HG02973 (cell line): ENCODE results near the gene NPY.

Experiments used
- ATAC-seq: cut with Tn5 transposase; IDR thresholded peaks from one replicate; pipeline ENCODE4 v1.9.1; 2021; ENCODE audit warnings: moderate library complexity; ENCODE audit not compliant: unreplicated experiment

NPY gene

DNA sequence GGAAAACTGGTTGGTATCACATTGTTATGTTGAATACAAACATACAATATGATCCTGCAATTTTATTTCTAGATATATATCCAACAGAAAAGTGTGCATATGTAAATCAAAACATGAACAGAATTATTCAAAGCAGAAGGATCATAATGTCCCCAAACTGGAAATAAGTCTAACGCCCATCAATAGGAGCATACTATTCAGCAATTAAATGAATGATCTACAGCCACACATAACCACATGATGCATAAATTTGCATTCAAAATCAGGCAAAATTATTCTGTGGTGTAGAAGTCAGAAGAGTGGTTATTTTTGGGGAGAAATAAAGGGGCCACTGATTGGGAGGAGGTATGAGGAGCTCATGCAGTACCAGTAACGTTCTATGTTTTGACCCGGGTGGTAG, 28.6 kb downstream of the NPY start:
- ATAC-seq, result no peak

DNA sequence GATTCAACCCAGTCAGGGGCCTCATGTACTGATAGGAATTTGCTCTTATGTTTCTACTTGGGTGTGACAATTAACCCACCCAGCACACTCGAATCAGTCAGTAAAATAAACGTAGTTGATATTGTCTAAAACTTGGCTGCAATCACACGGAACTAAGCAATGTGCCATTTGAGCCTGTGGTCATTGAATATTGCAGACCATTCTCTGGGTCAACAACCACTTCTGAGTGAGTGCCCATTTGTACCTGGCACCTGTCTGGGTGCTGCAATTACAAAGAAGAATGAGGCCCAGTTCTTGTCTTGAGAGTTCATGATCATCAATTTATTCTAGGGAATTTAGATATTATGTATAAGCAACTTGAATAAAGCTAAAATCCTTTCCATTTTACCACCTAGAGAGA, 29.8 kb downstream of the NPY start:
- no peak for ATAC-seq

DNA sequence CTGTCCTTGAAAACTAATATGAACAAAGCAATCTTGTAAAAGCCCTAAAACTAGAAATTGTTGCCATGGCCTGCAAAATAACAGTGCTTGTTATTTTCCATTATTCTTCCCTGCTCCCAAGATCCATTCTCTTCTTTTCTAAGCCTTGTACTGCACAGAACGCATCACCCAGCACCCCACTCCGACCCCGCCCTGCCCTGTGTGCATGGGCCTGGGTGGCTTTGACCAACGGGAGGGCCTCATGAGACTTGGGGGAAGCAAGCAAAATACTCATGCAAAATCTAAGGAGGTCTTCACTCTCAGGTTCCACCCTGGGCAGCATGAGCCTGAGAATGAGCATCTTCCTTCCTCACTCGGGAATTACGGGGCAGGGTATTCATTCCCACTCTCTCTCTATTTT, 32.4 kb downstream of the NPY start:
- no peak for ATAC-seq

DNA sequence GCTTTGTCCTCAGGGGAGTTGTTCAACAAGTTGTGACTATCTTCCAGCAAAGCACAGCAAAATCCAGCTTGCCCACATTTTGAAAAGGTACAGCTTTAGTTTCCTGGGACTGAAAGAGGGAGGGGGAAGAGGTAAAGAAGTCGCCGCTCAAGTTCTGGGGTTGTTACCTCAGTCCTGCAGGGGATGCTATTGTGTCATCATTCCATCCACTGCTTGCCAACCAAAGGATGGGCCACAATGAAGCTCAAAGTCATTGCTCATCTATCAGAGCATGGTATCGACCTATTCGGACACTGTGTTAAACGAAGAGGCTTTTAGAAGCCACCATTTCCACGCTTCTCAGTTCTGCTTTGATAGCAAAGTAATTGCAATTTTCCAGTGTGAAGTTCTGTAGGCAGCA, 34.3 kb downstream of the NPY start:
- ATAC-seq, result no peak

DNA sequence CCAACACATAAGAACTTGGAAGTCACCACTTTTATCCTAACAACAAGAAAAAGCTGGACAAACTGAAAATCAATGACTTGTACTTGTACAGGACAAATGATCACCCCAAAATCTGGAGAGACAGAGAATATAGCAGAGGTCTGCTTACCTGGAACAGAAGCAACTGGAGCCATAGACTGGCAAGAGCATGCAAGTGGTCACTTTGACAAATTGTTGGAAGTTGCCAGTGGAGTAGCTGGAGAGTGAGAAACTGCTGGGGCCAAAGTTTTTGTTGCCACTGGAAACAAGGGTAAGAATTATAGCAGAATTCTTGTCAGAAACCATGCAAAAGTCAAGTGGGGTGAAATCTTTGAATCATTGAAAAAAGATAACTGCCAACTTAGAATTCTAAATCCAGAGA, 35.2 kb downstream of the NPY start:
- no peak for ATAC-seq

DNA sequence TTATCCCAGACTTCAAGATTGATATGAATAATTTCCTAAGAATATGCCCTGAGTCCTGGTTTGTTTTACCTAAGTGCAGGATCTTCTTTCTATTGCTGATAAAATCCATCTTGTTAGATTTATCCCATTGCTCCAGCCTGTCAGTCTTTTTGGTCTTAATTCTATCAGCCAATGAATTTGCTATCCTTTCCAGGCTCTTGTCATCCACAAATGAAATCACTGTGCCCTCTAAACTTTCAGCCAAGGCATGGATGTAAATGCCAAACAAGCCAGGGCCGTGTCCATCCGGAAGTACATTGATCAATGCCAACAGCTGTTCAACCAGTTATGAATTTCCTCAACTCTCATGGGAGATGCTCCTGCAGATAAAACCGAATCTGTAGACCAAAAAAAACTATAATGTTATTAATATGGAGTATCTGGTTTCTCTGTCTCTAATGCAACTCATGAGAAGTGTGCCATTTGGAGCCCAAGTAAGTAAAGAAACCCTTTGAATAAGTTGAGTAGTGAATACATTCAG, 40.0 kb downstream of the NPY start:
- ATAC-seq, result no peak

DNA sequence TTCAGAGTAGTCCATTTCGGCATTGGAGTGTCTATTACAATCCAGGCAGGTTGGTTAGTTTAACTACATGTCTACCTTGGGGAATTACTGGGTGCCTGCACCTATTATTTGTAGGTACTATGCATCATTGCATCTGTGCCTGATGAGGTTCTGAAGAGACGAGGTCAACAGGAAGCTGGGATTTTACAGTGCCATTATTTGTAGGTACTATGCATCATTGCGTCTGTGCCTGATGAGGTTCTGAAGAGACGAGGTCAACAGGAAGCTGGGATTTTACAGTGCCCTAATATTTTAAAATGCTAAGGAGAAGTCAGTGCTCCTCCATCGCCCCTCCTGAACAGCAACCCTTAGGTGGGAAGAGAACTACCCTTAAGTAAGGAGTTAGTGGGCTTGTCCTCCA, 41.7 kb downstream of the NPY start:
- peak; percentile 88 for ATAC-seq

DNA sequence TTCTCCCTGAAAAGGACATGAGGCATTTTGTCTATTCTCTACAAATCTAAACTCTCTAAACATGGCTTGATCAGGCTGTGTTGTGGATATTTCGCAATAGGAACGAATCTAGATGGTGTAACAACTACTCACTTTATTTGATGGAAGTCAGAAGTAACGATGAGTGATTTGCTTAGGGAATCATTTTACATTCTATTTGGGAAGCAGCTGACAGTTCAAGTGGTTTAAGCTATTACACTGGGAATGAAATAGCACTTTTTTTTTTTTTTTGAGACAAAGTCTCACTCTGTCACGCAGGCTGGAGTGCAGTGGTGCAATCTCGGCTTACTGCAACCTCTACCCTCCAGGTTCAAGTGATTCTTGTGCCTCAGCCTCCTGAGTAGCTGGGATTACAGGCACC, 44.1 kb downstream of the NPY start:
- ATAC-seq, result no peak

DNA sequence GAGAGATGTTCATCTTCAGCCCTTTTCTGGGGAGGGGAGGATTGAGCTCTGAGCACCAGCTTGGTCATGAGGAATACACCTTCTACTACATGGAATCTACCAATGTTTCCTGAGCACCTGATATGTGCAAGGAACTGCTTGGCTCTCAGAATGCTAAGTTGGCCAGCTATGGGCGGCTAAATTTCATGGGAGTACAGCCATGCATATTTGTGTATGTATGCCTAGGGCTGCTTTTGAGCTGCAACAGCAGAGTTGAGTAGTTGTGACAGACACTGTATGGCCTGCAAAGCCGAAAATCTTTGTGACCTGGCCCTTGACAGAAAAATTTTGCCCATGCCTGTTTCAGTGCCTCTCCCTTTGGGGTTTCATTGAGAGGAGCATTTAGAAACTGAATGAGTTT, 44.9 kb downstream of the NPY start:
- no peak for ATAC-seq

DNA sequence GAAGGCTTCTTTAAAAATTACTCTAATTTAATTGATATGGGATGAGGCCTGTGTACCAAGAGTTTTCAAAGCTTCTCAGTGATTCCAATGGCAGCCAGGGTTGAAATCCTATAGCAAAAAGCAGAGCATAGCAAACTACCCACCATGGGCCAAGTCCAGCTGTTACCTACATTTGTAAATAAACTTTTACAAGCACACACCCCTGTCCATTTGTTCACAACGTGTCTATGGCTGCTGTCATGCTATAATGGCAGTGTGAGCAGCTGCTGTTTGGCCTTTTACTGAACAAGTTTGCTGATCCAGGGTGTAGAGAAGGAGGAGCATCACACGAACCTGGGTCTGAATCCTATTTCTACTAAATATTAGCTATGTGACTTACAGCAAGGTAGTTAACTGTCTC, 50.0 kb downstream of the NPY start:
- ATAC-seq, result no peak

DNA sequence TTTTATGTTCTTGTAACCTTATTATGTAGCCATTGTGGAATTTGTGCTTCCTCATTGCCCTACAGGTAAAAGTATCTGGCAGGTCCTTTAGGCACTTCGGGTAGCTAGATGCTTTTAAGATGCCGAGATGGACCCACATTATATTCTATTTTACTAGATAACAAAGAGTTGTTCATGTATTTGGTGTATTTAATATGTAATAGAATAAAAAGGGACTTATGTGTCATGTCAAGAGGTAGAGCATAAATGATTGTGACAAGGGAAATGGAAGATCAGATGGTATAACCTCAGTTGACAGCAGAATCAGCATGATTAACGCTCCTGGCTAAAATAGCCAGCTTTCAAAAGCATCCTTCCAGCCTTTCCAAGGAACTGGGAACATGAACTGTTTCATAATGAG, 50.6 kb downstream of the NPY start:
- no peak for ATAC-seq

DNA sequence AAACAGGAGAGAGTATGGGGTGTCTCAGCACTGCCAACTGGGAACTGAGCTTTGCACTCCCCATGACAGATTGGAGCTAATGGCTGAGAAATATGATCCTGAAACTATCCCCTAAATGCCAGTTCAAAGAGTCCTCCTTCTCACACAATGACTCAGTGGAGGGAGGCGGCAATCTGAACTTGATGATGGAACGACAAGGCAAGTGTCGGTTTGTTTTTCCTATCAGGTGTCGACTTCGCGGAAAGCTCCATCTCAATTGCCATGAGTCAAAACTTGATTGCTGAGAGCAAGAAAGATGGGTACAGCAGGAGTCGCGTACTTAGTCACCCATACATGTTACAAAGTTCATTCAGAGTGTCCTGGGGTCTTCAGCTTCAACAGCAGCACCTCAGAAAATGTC, 52.5 kb downstream of the NPY start:
- ATAC-seq, result no peak

DNA sequence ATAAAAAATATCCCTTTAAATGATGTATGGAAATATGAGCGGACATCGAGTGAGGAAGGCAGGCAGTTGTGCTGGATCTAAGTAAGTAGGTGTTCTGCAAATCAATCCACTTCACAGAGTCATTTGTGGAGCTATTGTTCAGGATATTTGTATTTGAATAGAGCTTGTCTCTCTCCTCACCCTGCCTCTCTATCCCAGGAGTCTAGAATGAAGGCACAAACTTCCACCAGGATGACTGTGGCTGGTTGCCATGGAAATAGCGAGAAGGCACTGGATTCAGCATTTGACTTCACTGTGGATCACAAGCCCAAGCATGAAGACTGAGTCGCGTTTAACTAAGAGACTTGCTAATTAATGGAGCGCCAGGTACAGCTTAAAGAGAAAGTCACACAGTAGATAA, 53.2 kb downstream of the NPY start:
- no peak for ATAC-seq

DNA sequence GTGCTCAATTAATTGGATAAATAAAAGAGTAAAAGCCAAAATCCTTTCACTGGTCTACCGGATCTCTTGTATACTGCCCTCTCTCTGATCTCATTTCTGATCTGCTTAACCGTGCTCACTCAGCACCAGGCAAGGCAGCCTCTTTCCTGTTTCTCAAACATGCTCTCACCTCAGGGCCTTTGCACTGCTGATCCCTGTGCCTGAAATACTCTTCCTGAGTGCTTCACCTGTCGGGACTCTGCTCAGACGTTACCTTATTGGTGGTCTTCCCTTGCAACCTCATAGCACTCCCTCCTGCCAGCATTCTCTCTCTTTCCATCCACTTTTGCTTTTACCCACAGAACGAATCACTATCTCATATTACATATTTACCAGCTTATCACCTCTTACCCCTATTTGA, 55.6 kb downstream of the NPY start:
- no peak for ATAC-seq

DNA sequence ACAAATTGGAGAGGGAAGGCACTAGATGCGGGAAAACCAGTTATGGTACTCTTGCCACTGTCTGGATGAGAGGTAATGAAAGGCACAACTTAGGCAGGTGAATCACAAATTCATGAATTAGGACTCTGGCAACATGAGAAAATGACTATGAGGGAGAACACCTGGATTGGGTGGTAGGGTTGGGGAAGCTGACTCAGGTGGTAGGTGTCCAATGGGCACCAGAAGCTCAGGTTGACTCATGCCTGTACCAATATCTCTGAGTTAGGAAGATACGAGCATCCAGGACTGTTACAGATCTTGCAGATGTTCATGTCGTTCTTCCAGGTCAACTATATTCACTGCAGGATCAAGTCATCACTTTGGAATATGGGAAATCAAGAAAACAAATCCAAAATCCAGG, 56.7 kb downstream of the NPY start:
- ATAC-seq, result no peak
